HL-60 (cell line): ENCODE measurements around the gene KIRREL2.

Source experiments
- GABPA ChIP-seq: IDR thresholded peaks from 2 replicates; pipeline ENCODE4 v1.6.1; 2012; ENCODE audit warnings: low read depth
- POLR2AphosphoS5 ChIP-seq: IDR thresholded peaks from 2 replicates; pipeline ENCODE4 v1.6.1; 2012; ENCODE audit warnings: low read depth
- TF ChIP-seq, protein P1 (sequence below): IDR thresholded peaks from one replicate; pipeline ENCODE4 v1.5.1; 2011; ENCODE audit warnings: low read length, control low read depth, inconsistent platforms; ENCODE audit not compliant: insufficient read depth

DNA sequence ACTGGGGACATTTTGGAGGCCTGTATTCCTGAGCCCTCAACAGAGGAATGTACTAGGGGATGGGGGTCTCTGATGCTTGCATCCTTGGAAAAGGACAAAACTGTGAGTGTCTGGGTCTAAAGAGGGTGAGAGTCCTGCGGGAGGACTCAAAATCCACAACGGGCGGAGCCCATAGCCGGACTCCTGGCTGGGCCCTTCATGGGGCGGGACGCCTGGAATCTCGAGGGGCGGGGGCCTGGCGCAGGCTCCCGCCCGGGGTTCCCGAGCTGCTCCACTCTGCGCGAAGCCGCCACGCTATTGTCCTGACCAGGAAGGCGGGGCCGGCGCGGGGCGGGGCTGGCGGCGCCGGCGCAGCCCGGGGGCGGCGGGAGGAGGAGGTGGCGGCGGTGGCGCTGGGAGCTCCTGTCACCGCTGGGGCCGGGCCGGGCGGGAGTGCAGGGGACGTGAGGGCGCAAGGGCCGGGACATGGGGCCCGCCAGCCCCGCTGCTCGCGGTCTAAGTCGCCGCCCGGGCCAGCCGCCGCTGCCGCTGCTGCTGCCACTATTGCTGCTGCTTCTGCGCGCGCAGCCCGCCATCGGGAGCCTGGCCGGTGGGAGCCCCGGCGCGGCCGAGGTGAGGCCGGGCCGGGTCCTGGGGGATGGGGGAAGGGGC lies 11.6 kb downstream of the KIRREL2 start, which contains the start of gene APLP1:
- TF ChIP-seq, protein P1, sequence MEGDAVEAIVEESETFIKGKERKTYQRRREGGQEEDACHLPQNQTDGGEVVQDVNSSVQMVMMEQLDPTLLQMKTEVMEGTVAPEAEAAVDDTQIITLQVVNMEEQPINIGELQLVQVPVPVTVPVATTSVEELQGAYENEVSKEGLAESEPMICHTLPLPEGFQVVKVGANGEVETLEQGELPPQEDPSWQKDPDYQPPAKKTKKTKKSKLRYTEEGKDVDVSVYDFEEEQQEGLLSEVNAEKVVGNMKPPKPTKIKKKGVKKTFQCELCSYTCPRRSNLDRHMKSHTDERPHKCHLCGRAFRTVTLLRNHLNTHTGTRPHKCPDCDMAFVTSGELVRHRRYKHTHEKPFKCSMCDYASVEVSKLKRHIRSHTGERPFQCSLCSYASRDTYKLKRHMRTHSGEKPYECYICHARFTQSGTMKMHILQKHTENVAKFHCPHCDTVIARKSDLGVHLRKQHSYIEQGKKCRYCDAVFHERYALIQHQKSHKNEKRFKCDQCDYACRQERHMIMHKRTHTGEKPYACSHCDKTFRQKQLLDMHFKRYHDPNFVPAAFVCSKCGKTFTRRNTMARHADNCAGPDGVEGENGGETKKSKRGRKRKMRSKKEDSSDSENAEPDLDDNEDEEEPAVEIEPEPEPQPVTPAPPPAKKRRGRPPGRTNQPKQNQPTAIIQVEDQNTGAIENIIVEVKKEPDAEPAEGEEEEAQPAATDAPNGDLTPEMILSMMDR, result no peak
- TF ChIP-seq POLR2AphosphoS5 (no peak), GABPA (no peak)
